ENCODE measurements around the gene TCN2.
"Not testable (repeated sequence)": the region's sequence is repeated elsewhere in the genome, so short reads cannot be mapped to it uniquely, and the experiment has no call there.

TCN2 gene

GRCh38 chr22:30626413-30626812 is 19.4 kb downstream of the TCN2 start:
- no peaks in the 10 kb centered on the region for H3K27me3 ChIP-seq (ENCODE audit: control insufficient read depth, insufficient read depth, low read length)
- H3K36me3 ChIP-seq (ENCODE audit: control insufficient read depth, insufficient read depth, low read length): no peaks in the 10 kb centered on the region
- H3K27ac ChIP-seq (ENCODE audit: low read depth, low read length): no peak overlapping the region
- H3K4me3 ChIP-seq (ENCODE audit: low read length): no peak overlapping the region
- no peaks in the 10 kb centered on the region for H3K4me1 ChIP-seq (ENCODE audit: control insufficient read depth, insufficient read depth, low read length)
- H3K9ac ChIP-seq (ENCODE audit: low read length): no peak overlapping the region

- H3K4me1 ChIP-seq (ENCODE audit: control insufficient read depth, insufficient read depth, low read length): no peaks in the 10 kb centered on the region
- no peaks in the 10 kb centered on the region for H3K27me3 ChIP-seq (ENCODE audit: control insufficient read depth, insufficient read depth, low read length)
- H3K9ac ChIP-seq (ENCODE audit: low read length): no peak overlapping the region
- H3K27ac ChIP-seq (ENCODE audit: low read depth, low read length): no peak overlapping the region
- H3K36me3 ChIP-seq (ENCODE audit: control insufficient read depth, insufficient read depth, low read length): no peaks in the 10 kb centered on the region
- no peak overlapping the region for H3K4me3 ChIP-seq (ENCODE audit: low read length)
Measured at GRCh38 chr22:30627471-30627870, 20.5 kb downstream of the TCN2 start.

GRCh38 chr22:30628491-30628890 is 21.5 kb downstream of the TCN2 start:
- no peak overlapping the region for H3K9ac ChIP-seq (ENCODE audit: low read length)
- H3K36me3 ChIP-seq (ENCODE audit: control insufficient read depth, insufficient read depth, low read length): no peaks in the 10 kb centered on the region
- H3K27ac ChIP-seq (ENCODE audit: low read depth, low read length): no peak overlapping the region

GRCh38 chr22:30631469-30631868 is 24.5 kb downstream of the TCN2 start:
- peaks cover 11% of the 10 kb centered on the region for H3K4me1 ChIP-seq (ENCODE audit: control insufficient read depth, insufficient read depth, low read length)
- H3K9ac ChIP-seq (ENCODE audit: low read length); H3K27me3 ChIP-seq (ENCODE audit: control insufficient read depth, insufficient read depth, low read length); H3K36me3 ChIP-seq (ENCODE audit: control insufficient read depth, insufficient read depth, low read length); H3K27ac ChIP-seq (ENCODE audit: low read depth, low read length); H3K4me3 ChIP-seq (ENCODE audit: low read length): not testable (repeated sequence)

More at GRCh38 chr22:30628491-30628890, 21.5 kb downstream of the TCN2 start:
- Histone ChIP-seq H3K27me3 (ENCODE audit: control insufficient read depth, insufficient read depth, low read length) (no peaks in the 10 kb centered on the region), H3K4me1 (ENCODE audit: control insufficient read depth, insufficient read depth, low read length) (no peaks in the 10 kb centered on the region), H3K4me3 (ENCODE audit: low read length) (no peak overlapping the region)

- H3K27ac ChIP-seq (ENCODE audit: low read depth, low read length): peak overlapping the region; percentile 91
- H3K36me3 ChIP-seq (ENCODE audit: control insufficient read depth, insufficient read depth, low read length): no peaks in the 10 kb centered on the region
- H3K9ac ChIP-seq (ENCODE audit: low read length): peak overlapping the region; percentile 60
- peak overlapping the region; percentile 69 for H3K4me3 ChIP-seq (ENCODE audit: low read length)
- H3K27me3 ChIP-seq (ENCODE audit: control insufficient read depth, insufficient read depth, low read length): no peaks in the 10 kb centered on the region
- peaks cover 15% of the 10 kb centered on the region for H3K4me1 ChIP-seq (ENCODE audit: control insufficient read depth, insufficient read depth, low read length)
Measured at GRCh38 chr22:30634471-30635233, 27.7 kb downstream of the TCN2 start.

- H3K27ac ChIP-seq (ENCODE audit: low read depth, low read length): peak within 1 kb of the TSS; percentile 91
- H3K9ac ChIP-seq (ENCODE audit: low read length): peak within 1 kb of the TSS; percentile 83
- H3K4me3 ChIP-seq (ENCODE audit: low read length): peak within 1 kb of the TSS; percentile 88
- H3K36me3 ChIP-seq (ENCODE audit: control insufficient read depth, insufficient read depth, low read length): no peaks in the 10 kb centered on the region
- peaks cover 15% of the 10 kb centered on the region for H3K4me1 ChIP-seq (ENCODE audit: control insufficient read depth, insufficient read depth, low read length)
- no peaks in the 10 kb centered on the region for H3K27me3 ChIP-seq (ENCODE audit: control insufficient read depth, insufficient read depth, low read length)
Measured at GRCh38 chr22:30635273-30636225, 28.6 kb downstream of the TCN2 start, which contains the start of gene SLC35E4. Gene SLC35E4, plus strand, starts transcription at chr22:30635781. Its CDS starts 670 bp downstream, at chr22:30636451.

- H3K36me3 ChIP-seq (ENCODE audit: control insufficient read depth, insufficient read depth, low read length): no peaks in the 10 kb centered on the region
- peak overlapping the region; percentile 88 for H3K4me3 ChIP-seq (ENCODE audit: low read length)
- peak overlapping the region; percentile 91 for H3K27ac ChIP-seq (ENCODE audit: low read depth, low read length)
- H3K27me3 ChIP-seq (ENCODE audit: control insufficient read depth, insufficient read depth, low read length): no peaks in the 10 kb centered on the region
- H3K4me1 ChIP-seq (ENCODE audit: control insufficient read depth, insufficient read depth, low read length): peaks cover 15% of the 10 kb centered on the region
- peak overlapping the region; percentile 83 for H3K9ac ChIP-seq (ENCODE audit: low read length)
Measured at GRCh38 chr22:30636226-30637077, 29.5 kb downstream of the TCN2 start.

GRCh38 chr22:30637701-30638114 is 30.7 kb downstream of the TCN2 start:
- no peak overlapping the region for H3K9ac ChIP-seq (ENCODE audit: low read length)
- H3K4me3 ChIP-seq (ENCODE audit: low read length): peak overlapping the region; percentile 88
- no peaks in the 10 kb centered on the region for H3K27me3 ChIP-seq (ENCODE audit: control insufficient read depth, insufficient read depth, low read length)
- H3K4me1 ChIP-seq (ENCODE audit: control insufficient read depth, insufficient read depth, low read length): peaks cover 15% of the 10 kb centered on the region
- no peaks in the 10 kb centered on the region for H3K36me3 ChIP-seq (ENCODE audit: control insufficient read depth, insufficient read depth, low read length)
- no peak overlapping the region for H3K27ac ChIP-seq (ENCODE audit: low read depth, low read length)

- peaks cover 10% of the 10 kb centered on the region for H3K4me1 ChIP-seq (ENCODE audit: control insufficient read depth, insufficient read depth, low read length)
Measured at GRCh38 chr22:30640361-30640760, 33.4 kb downstream of the TCN2 start.

GRCh38 chr22:30640839-30641430 is 34.0 kb downstream of the TCN2 start:
- Histone ChIP-seq H3K36me3 (ENCODE audit: control insufficient read depth, insufficient read depth, low read length) (no peaks in the 10 kb centered on the region), H3K27me3 (ENCODE audit: control insufficient read depth, insufficient read depth, low read length) (no peaks in the 10 kb centered on the region), H3K9ac (ENCODE audit: low read length) (no peak overlapping the region), H3K4me1 (ENCODE audit: control insufficient read depth, insufficient read depth, low read length) (peaks cover 9% of the 10 kb centered on the region), H3K4me3 (ENCODE audit: low read length) (no peak overlapping the region), H3K27ac (ENCODE audit: low read depth, low read length) (no peak overlapping the region)

More at GRCh38 chr22:30640361-30640760, 33.4 kb downstream of the TCN2 start:
- H3K36me3 ChIP-seq (ENCODE audit: control insufficient read depth, insufficient read depth, low read length): no peaks in the 10 kb centered on the region
- no peak overlapping the region for H3K9ac ChIP-seq (ENCODE audit: low read length)
- H3K27ac ChIP-seq (ENCODE audit: low read depth, low read length): no peak overlapping the region
- no peaks in the 10 kb centered on the region for H3K27me3 ChIP-seq (ENCODE audit: control insufficient read depth, insufficient read depth, low read length)
- H3K4me3 ChIP-seq (ENCODE audit: low read length): no peak overlapping the region

GRCh38 chr22:30643055-30643875 is 36.3 kb downstream of the TCN2 start:
- Histone ChIP-seq H3K27ac (ENCODE audit: low read depth, low read length) (no peak overlapping the region), H3K4me1 (ENCODE audit: control insufficient read depth, insufficient read depth, low read length) (no peaks in the 10 kb centered on the region), H3K36me3 (ENCODE audit: control insufficient read depth, insufficient read depth, low read length) (no peaks in the 10 kb centered on the region), H3K4me3 (ENCODE audit: low read length) (no peak overlapping the region), H3K27me3 (ENCODE audit: control insufficient read depth, insufficient read depth, low read length) (no peaks in the 10 kb centered on the region), H3K9ac (ENCODE audit: low read length) (no peak overlapping the region)
